Tibial nerve (tissue), 4 donors: ENCODE results near the gene TBC1D32. TPM values are rescaled to one million over a fixed set of nuclear protein-coding genes. Genes with fewer than 3 reads are reported as not detected.
"Not testable (repeated sequence)": the region's sequence is repeated elsewhere in the genome, so short reads cannot be mapped to it uniquely, and the experiment has no call there.

ENCODE experiments used
- DNase-seq, 2 donors: peaks; one replicate each; pipeline ENCODE4 v3.0.0-alpha.2; 2019; ENCODE audit warnings: low spot score in 2 of 2
- H3K27ac ChIP-seq, 4 donors: fragments of 200-600 bp; sonication (generic) in 3 of 4; one replicate each; pipeline ENCODE4 v1.5.1; 2017 to 2019; ENCODE audit warnings: mild to moderate bottlenecking in 1 of 4
- H3K27me3 ChIP-seq, 2 donors: fragments of 200-600 bp; sonication (generic) in 1 of 2; one replicate each; pipeline versions ENCODE4 v1.5.1 to v1.6.0; 2017 to 2019
- H3K36me3 ChIP-seq, 3 donors: fragments of 200-600 bp; sonication (generic); one replicate each; pipeline ENCODE4 v1.5.1; 2018 to 2019
- H3K4me1 ChIP-seq, 4 donors: fragments of 200-600 bp; sonication (generic) in 3 of 4; one replicate each; pipeline ENCODE4 v1.5.1; 2017 to 2019
- H3K4me3 ChIP-seq, 4 donors: fragments of 200-600 bp; sonication (generic) in 3 of 4; one replicate each; pipeline ENCODE4 v1.5.1; 2017 to 2019; ENCODE audit warnings: mild to moderate bottlenecking in 1 of 4, moderate library complexity in 1 of 4
- H3K9me3 ChIP-seq, 4 donors: fragments of 200-600 bp; sonication (generic) in 3 of 4; one replicate each; pipeline ENCODE4 v1.5.1; 2017 to 2019
- EP300 ChIP-seq, 2 donors: sonication (generic); formaldehyde crosslinking; IDR thresholded peaks; one replicate each; pipeline ENCODE4 v1.6.1; 2017; ENCODE audit warnings: antibody characterized with exemption in 2 of 2, mild to moderate bottlenecking in 1 of 2
- POLR2A ChIP-seq, 2 donors: fragments of 450-650 bp; IDR thresholded peaks; one replicate each; pipeline ENCODE4 v1.6.1; 2017; ENCODE audit warnings: antibody characterized with exemption in 2 of 2, mild to moderate bottlenecking in 2 of 2, moderate library complexity in 2 of 2
- WGBS, 2 donors: methylation state at CpG; one replicate each; pipeline ENCODE4 v1.1.5; 2018; 5-methylcytosine and 5-hydroxymethylcytosine counted together
- total RNA-seq, 4 donors: library from RNA; depleted of rRNA; stranded (reverse); fragments of >200 nt; gene quantifications; one replicate each; pipeline ENCODE4 v1.1.0, GENCODE V29; 2016
- TF ChIP-seq, protein P1 (sequence below), 5 experiments: fragments of 200-600 bp in 3 of 5; fragments of 450-650 bp in 2 of 5; sonication (generic) in 3 of 5; IDR thresholded peaks; one replicate each; pipeline ENCODE4 v1.5.1; 2016 to 2019; ENCODE audit warnings: antibody characterized with exemption in 5 of 5, mild to moderate bottlenecking in 3 of 5, moderate library complexity in 2 of 5

TBC1D32 gene
- total RNA-seq, 4 donors from 2014 or later = 7.9 to 19.2 (median 11.4) TPM

DNA sequence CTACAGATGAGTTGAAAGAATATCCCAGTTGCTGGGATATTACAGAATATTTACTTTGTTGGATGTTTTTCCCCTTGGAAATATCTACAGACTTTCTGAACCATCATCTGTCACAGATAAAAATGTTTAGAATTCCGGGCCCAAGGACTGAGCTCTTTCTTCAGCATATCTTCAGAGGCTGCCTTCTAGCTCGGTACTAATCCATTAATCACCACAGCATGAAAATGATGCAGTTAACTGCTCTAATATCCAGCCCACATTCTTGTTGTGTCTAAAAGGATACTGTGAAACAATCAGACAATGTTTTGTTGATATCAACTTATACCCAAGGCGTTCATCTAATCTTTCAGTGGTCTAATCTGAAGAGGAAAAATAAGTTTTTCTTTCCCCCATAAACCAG is 247.4 kb downstream of the TBC1D32 start:
- WGBS, 2 donors = 84% methylated on average over 3 of the region's 3 CpGs
- no peak for DNase-seq
- H3K27ac ChIP-seq = no peak overlapping the region
- H3K4me3 ChIP-seq = no peak overlapping the region
- H3K36me3 ChIP-seq = no peaks in the 10 kb centered on the region
- H3K9me3 ChIP-seq = no peaks in the 10 kb centered on the region
- TF ChIP-seq EP300 (IDR thresholded peaks at IDR 0.05) (no peak), POLR2A (IDR thresholded peaks at IDR 0.05) (no peak)
- TF ChIP-seq, protein P1, sequence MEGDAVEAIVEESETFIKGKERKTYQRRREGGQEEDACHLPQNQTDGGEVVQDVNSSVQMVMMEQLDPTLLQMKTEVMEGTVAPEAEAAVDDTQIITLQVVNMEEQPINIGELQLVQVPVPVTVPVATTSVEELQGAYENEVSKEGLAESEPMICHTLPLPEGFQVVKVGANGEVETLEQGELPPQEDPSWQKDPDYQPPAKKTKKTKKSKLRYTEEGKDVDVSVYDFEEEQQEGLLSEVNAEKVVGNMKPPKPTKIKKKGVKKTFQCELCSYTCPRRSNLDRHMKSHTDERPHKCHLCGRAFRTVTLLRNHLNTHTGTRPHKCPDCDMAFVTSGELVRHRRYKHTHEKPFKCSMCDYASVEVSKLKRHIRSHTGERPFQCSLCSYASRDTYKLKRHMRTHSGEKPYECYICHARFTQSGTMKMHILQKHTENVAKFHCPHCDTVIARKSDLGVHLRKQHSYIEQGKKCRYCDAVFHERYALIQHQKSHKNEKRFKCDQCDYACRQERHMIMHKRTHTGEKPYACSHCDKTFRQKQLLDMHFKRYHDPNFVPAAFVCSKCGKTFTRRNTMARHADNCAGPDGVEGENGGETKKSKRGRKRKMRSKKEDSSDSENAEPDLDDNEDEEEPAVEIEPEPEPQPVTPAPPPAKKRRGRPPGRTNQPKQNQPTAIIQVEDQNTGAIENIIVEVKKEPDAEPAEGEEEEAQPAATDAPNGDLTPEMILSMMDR (IDR thresholded peaks at IDR 0.05) = no peak
- H3K4me1 ChIP-seq = no peaks in the 10 kb centered on the region
- no peaks in the 10 kb centered on the region for H3K27me3 ChIP-seq

DNA sequence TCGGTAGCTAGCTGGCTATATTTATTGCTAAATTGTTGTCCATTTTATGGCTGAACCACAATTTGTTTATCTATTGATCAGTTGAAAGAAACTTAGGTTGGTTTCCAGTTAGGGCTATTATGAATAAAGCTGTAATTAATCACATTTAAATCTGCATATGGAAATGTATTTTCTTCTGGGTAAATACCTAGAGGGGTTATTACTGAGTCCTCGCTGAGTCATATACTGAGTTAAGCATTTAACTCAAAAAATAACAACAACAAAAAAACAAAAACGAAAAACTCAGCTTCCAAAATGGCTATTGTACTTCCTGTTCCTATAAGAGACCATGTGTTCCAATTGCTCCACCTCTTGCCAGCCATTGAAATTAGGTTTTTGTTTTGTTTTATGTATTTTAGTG is 258.2 kb downstream of the TBC1D32 start:
- Histone ChIP-seq H3K4me3 (no peak overlapping the region), H3K27me3 (no peaks in the 10 kb centered on the region), H3K9me3 (no peaks in the 10 kb centered on the region), H3K36me3 (no peaks in the 10 kb centered on the region), H3K27ac (no peak overlapping the region), H3K4me1 (no peaks in the 10 kb centered on the region)
- WGBS, 2 donors = 87 to 89% methylated on average over 3 of the region's 3 CpGs
- TF ChIP-seq EP300 (IDR thresholded peaks at IDR 0.05) = no peak
- TF ChIP-seq, protein P1 (IDR thresholded peaks at IDR 0.05) = no peak
- no peak for TF ChIP-seq POLR2A (IDR thresholded peaks at IDR 0.05)
- no peak for DNase-seq

DNA sequence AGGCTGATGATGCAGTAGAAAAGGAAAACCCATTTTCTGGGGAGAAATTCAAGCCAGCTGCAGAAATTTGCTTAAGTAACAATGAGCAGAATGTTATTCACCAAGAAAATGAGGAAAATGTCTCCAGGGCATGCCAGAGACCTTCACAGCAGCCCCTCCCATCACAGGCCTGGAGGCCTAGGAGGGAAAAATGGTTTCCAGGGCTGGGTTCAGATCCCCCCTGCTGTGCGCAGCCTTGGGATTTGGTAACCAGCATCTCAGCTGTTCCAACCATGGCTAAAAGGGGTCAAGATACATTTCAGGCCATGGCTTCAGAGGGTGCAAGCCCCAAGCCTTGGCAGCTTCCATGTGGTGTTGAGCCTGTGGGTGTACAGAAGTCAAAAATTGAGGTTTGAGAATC is 265.5 kb downstream of the TBC1D32 start:
- WGBS, 2 donors = 100% methylated on average over 1 of the region's 1 CpG
- peaks cover 0 to 26% (median 0%) of the 10 kb centered on the region in 4 donors for H3K9me3 ChIP-seq

DNA sequence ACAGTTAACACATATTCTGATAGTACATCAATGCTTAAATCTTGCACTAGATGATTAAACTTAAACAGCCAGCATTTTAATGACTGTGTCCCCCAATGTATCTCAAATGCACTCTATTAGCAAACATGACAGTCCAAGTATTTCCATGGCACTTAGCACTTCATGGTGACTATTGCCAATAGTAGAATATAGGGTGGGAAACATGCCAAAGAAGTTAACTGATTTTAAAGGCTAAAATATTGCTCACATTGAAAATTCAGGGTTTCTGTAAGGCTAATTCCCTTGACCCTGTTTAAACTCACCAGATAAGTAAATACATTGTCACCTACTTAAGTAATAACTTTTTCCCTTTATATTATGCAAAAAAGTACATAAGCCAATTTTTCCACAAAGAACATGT is 266.9 kb downstream of the TBC1D32 start:
- no peak overlapping the region for H3K4me3 ChIP-seq
- no peak overlapping the region for H3K27ac ChIP-seq
- DNase-seq = no peak
- TF ChIP-seq EP300 (IDR thresholded peaks at IDR 0.05) = no peak
- no peak for TF ChIP-seq POLR2A (IDR thresholded peaks at IDR 0.05)
- TF ChIP-seq, protein P1 (IDR thresholded peaks at IDR 0.05) = no peak
- H3K9me3 ChIP-seq = peaks cover 0 to 33% (median 0%) of the 10 kb centered on the region in 4 donors
- peaks cover 0 to 12% (median 0%) of the 10 kb centered on the region in 3 donors for H3K36me3 ChIP-seq
- H3K4me1 ChIP-seq = no peaks in the 10 kb centered on the region
- H3K27me3 ChIP-seq = no peaks in the 10 kb centered on the region

More for the DNA sequence above, 265.5 kb downstream of the TBC1D32 start:
- not testable (repeated sequence) for H3K4me3 ChIP-seq, H3K27ac ChIP-seq, H3K4me1 ChIP-seq, H3K27me3 ChIP-seq, DNase-seq
- H3K36me3 ChIP-seq = peaks cover 0 to 12% (median 0%) of the 10 kb centered on the region in 3 donors

DNA sequence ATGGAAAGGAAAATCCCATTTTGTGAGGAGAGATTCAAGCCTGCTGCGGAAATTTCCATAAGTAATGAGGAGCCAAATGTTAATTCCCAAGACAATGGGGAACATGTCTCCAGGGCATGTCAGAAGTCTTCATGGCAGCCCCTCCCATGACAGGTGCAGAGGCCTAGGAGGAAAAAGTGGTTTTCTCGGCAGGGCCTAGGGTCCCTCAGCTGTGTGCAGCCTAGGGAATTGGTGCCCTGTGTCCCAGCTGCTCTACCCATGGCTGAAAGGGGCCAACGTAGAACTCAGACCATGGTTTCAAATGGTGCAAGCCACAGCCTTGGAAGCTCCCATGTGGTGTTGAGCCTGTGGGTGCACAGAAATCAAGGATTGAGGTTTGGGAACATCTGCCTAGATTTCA is 269.9 kb downstream of the TBC1D32 start:
- Histone ChIP-seq H3K36me3 (peaks cover 0 to 4% (median 0%) of the 10 kb centered on the region in 3 donors), H3K27ac (no peak overlapping the region), H3K27me3 (no peaks in the 10 kb centered on the region), H3K4me1 (no peaks in the 10 kb centered on the region), H3K9me3 (peaks cover 0 to 30% (median 0%) of the 10 kb centered on the region in 4 donors), H3K4me3 (no peak overlapping the region)
- TF ChIP-seq, protein P1 (IDR thresholded peaks at IDR 0.05) = no peak
- TF ChIP-seq EP300 (IDR thresholded peaks at IDR 0.05) (no peak), POLR2A (IDR thresholded peaks at IDR 0.05) (no peak)
- DNase-seq = no peak
- WGBS, 2 donors = 94 to 95% methylated on average over 3 of the region's 3 CpGs
